PC-3 (cell line): ENCODE results near the gene C2CD5.
"Not testable (repeated sequence)": the region's sequence is repeated elsewhere in the genome, so short reads cannot be mapped to it uniquely, and the experiment has no call there.

Experiments
- EZH2 ChIP-seq: fragments of 300-600 bp; sonication (generic); IDR thresholded peaks from one replicate; pipeline ENCODE4 v1.6.1; 2017; ENCODE audit warnings: antibody characterized with exemption, mild to moderate bottlenecking, low read length; ENCODE audit not compliant: unreplicated experiment
- EZH2phosphoT487 ChIP-seq: fragments of 300-600 bp; sonication (generic); IDR thresholded peaks from 2 replicates; pipeline ENCODE4 v1.6.1; 2018; ENCODE audit warnings: mild to moderate bottlenecking, antibody characterized with exemption, low read length, borderline replicate concordance
- TF ChIP-seq, protein P1 (sequence below): fragments of 300-600 bp; sonication (generic); conservative IDR thresholded peaks from 2 replicates; pipeline ENCODE4 v1.5.1; 2017; ENCODE audit warnings: antibody characterized with exemption, low read depth, mild to moderate bottlenecking, low read length

GRCh38 chr12:22444317-22444665 is 100.1 kb downstream of the C2CD5 start:
- TF ChIP-seq, protein P1, sequence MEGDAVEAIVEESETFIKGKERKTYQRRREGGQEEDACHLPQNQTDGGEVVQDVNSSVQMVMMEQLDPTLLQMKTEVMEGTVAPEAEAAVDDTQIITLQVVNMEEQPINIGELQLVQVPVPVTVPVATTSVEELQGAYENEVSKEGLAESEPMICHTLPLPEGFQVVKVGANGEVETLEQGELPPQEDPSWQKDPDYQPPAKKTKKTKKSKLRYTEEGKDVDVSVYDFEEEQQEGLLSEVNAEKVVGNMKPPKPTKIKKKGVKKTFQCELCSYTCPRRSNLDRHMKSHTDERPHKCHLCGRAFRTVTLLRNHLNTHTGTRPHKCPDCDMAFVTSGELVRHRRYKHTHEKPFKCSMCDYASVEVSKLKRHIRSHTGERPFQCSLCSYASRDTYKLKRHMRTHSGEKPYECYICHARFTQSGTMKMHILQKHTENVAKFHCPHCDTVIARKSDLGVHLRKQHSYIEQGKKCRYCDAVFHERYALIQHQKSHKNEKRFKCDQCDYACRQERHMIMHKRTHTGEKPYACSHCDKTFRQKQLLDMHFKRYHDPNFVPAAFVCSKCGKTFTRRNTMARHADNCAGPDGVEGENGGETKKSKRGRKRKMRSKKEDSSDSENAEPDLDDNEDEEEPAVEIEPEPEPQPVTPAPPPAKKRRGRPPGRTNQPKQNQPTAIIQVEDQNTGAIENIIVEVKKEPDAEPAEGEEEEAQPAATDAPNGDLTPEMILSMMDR, result not testable (repeated sequence)
- not testable (repeated sequence) for TF ChIP-seq EZH2phosphoT487, EZH2
